Neural cell (in vitro differentiated cells): ENCODE results near the gene FKRP. TPM values are rescaled to one million over a fixed set of nuclear protein-coding genes. Genes with fewer than 3 reads are reported as not detected.

Experiments
- H2AFZ ChIP-seq: fragments of 200-600, 300-800 bp; sonication (generic), shearing (Covaris generic); 2 replicates; pipeline ENCODE4 v1.6.0; 2014; ENCODE audit warnings: low read depth, mild to moderate bottlenecking, antibody characterized with exemption, low read length, moderate library complexity
- H3F3A ChIP-seq: fragments of 200-600 bp; shearing (Covaris generic); 2 replicates; pipeline ENCODE4 v1.6.1; 2016; ENCODE audit warnings: mild to moderate bottlenecking, moderate library complexity, mixed read lengths, antibody characterized with exemption, low read length; ENCODE audit not compliant: insufficient read depth, poor library complexity, severe bottlenecking
- H3K27ac ChIP-seq: fragments of 200-600, 300-800 bp; sonication (generic), shearing (Covaris generic); 2 replicates; pipeline ENCODE4 v1.5.1; 2014; ENCODE audit warnings: mild to moderate bottlenecking, low read length, moderate library complexity
- H3K27me3 ChIP-seq: fragments of 300-800, 200-600 bp; sonication (generic), shearing (Covaris generic); 2 replicates; pipeline ENCODE4 v1.6.0; 2014; ENCODE audit warnings: mild to moderate bottlenecking, low read depth, low read length, moderate library complexity; ENCODE audit not compliant: insufficient read depth
- H3K36me3 ChIP-seq: fragments of 300-800, 200-600 bp; sonication (generic), shearing (Covaris generic); 2 replicates; pipeline ENCODE4 v1.5.1; 2014; ENCODE audit warnings: mild to moderate bottlenecking, antibody characterized with exemption, low read length, moderate library complexity; ENCODE audit not compliant: insufficient read depth
- H3K4me2 ChIP-seq: fragments of 300-800, 200-600 bp; sonication (generic), shearing (Covaris generic); 2 replicates; pipeline ENCODE4 v1.6.0; 2014; ENCODE audit warnings: mild to moderate bottlenecking, low read length
- H3K4me3 ChIP-seq: fragments of 300-800, 200-600 bp; sonication (generic), shearing (Covaris generic); 2 replicates; pipeline ENCODE4 v1.5.1; 2014; ENCODE audit warnings: mild to moderate bottlenecking, low read length, moderate library complexity
- H3K79me2 ChIP-seq: fragments of 200-600 bp; shearing (Covaris generic); replicated peaks from 2 replicates; pipeline ENCODE4 v1.6.0; 2014; ENCODE audit warnings: mild to moderate bottlenecking, low read length, moderate library complexity; ENCODE audit not compliant: insufficient read depth
- H3K9ac ChIP-seq: fragments of 300-800, 200-600 bp; sonication (generic), shearing (Covaris generic); 2 replicates; pipeline ENCODE4 v1.6.1; 2016; ENCODE audit warnings: mild to moderate bottlenecking, low read length, mixed read lengths
- H3K9me2 ChIP-seq: fragments of 200-600 bp; shearing (Covaris generic); 2 replicates; pipeline ENCODE4 v1.6.1; 2016; ENCODE audit warnings: mild to moderate bottlenecking, low read length, mixed read lengths; ENCODE audit not compliant: insufficient read depth
- H3K9me3 ChIP-seq: fragments of 200-600, 300-800 bp; sonication (generic), shearing (Covaris generic); 2 replicates; pipeline ENCODE4 v1.6.1; 2016; ENCODE audit warnings: mild to moderate bottlenecking, mixed run types, low read length, moderate library complexity, mixed read lengths
- H4K20me1 ChIP-seq: fragments of 200-600 bp; shearing (Covaris generic); 2 replicates; pipeline ENCODE4 v1.6.1; 2016; ENCODE audit warnings: mild to moderate bottlenecking, mixed run types; ENCODE audit not compliant: insufficient read depth
- CTCF ChIP-seq: fragments of 450-650 bp; IDR thresholded peaks from 2 replicates; pipeline ENCODE4 v1.5.1; 2014; ENCODE audit warnings: antibody characterized with exemption, mild to moderate bottlenecking, moderate library complexity; ENCODE audit not compliant: poor library complexity, severe bottlenecking
- EP300 ChIP-seq: fragments of 450-650 bp; conservative IDR thresholded peaks from 2 replicates; pipeline ENCODE4 v1.6.1; 2014; ENCODE audit warnings: antibody characterized with exemption, mild to moderate bottlenecking, moderate library complexity; ENCODE audit not compliant: poor library complexity, severe bottlenecking
- EZH2 ChIP-seq: fragments of 200-600, 300-800 bp; shearing (Covaris generic), sonication (generic); IDR thresholded peaks from 2 replicates; pipeline ENCODE4 v1.6.1; 2014; ENCODE audit warnings: antibody characterized with exemption, low read length, borderline replicate concordance, mild to moderate bottlenecking; ENCODE audit not compliant: insufficient read depth, poor library complexity, severe bottlenecking
- MXI1 ChIP-seq: fragments of 450-650 bp; conservative IDR thresholded peaks from 2 replicates; pipeline ENCODE4 v1.6.1; 2014; ENCODE audit warnings: antibody characterized with exemption, mild to moderate bottlenecking; ENCODE audit not compliant: poor library complexity, severe bottlenecking
- POLR2AphosphoS5 ChIP-seq: IDR thresholded peaks from 2 replicates; pipeline ENCODE4 v1.6.1; 2012
- RAD21 ChIP-seq: fragments of 450-650 bp; conservative IDR thresholded peaks from 2 replicates; pipeline ENCODE4 v1.6.1; 2014; ENCODE audit warnings: antibody characterized with exemption, mild to moderate bottlenecking, moderate library complexity
- REST ChIP-seq: IDR thresholded peaks from 2 replicates; pipeline ENCODE4 v1.6.1; 2012; ENCODE audit warnings: borderline replicate concordance
- polyA plus RNA-seq: library from polyadenylated mRNA; depleted of rRNA; stranded (reverse); fragments of >200 nt; gene quantifications from 2 replicates; pipeline ENCODE4 v1.2.3, GENCODE V29; 2014

FKRP gene
- polyA plus RNA-seq, 1 donor from 2014 or later: 27.8 TPM

GRCh38 chr19:46717716-46718143, 28.1 kb upstream of the FKRP start:
- Histone ChIP-seq H3K4me3 (peak overlapping the region; percentile 66), H3K9me2 (no peaks in the 10 kb centered on the region), H4K20me1 (no peaks in the 10 kb centered on the region), H3K9me3 (no peaks in the 10 kb centered on the region), H3K27me3 (no peaks in the 10 kb centered on the region), H3K79me2 (no peaks in the 10 kb centered on the region), H3K36me3 (no peaks in the 10 kb centered on the region), H3K27ac (no peak overlapping the region), H3K4me2 (no peak overlapping the region), H3F3A (no peaks in the 10 kb centered on the region), H2AFZ (no peak overlapping the region), H3K9ac (no peak overlapping the region)
- TF ChIP-seq RAD21 (no peak), POLR2AphosphoS5 (peak; percentile 2)

- no peak overlapping the region for H3K27ac ChIP-seq
- no peak overlapping the region for H3K9ac ChIP-seq
- H2AFZ ChIP-seq: no peak overlapping the region
- no peaks in the 10 kb centered on the region for H3F3A ChIP-seq
- no peaks in the 10 kb centered on the region for H3K9me3 ChIP-seq
- H3K4me3 ChIP-seq: no peak overlapping the region
- no peaks in the 10 kb centered on the region for H3K79me2 ChIP-seq
- no peak for TF ChIP-seq MXI1
- no peak for TF ChIP-seq EP300
- TF ChIP-seq CTCF: no peak
- no peak for TF ChIP-seq REST
- TF ChIP-seq EZH2: no peak
- no peaks in the 10 kb centered on the region for H3K9me2 ChIP-seq
- H4K20me1 ChIP-seq: no peaks in the 10 kb centered on the region
- H3K36me3 ChIP-seq: no peaks in the 10 kb centered on the region
- H3K4me2 ChIP-seq: no peak overlapping the region
- no peaks in the 10 kb centered on the region for H3K27me3 ChIP-seq
Observed at GRCh38 chr19:46718157-46718933, 27.5 kb upstream of the FKRP start.
